Activated naive CD8-positive, alpha-beta T cell (primary cell): Measurements from ENCODE around the gene TNFSF12.

ENCODE experiments used
- H3K27ac Mint-ChIP-seq: one replicate; pipeline ENCODE4 v1.8.0; 2021; ENCODE audit warnings: mixed read lengths
- H3K27me3 Mint-ChIP-seq: one replicate; pipeline ENCODE4 v1.8.0; 2021; ENCODE audit warnings: mixed read lengths
- H3K36me3 Mint-ChIP-seq: one replicate; pipeline ENCODE4 v1.8.0; 2021; ENCODE audit warnings: mixed read lengths
- H3K4me1 Mint-ChIP-seq: one replicate; pipeline ENCODE4 v1.8.0; 2021; ENCODE audit warnings: low read depth, mixed read lengths
- H3K4me3 Mint-ChIP-seq: one replicate; pipeline ENCODE4 v1.8.0; 2021; ENCODE audit warnings: mild to moderate bottlenecking, mixed read lengths
- H3K9me3 Mint-ChIP-seq: one replicate; pipeline ENCODE4 v1.8.0; 2021; ENCODE audit warnings: low read depth, mixed read lengths

The TNFSF12 gene

GRCh38 chr17:7557147-7557764 is 8.4 kb downstream of the TNFSF12 start:
- H3K27ac Mint-ChIP-seq, result no peak overlapping the region
- H3K4me1 Mint-ChIP-seq, result peaks cover 62% of the 10 kb centered on the region
- no peaks in the 10 kb centered on the region for H3K9me3 Mint-ChIP-seq
- no peaks in the 10 kb centered on the region for H3K36me3 Mint-ChIP-seq
- no peak overlapping the region for H3K4me3 Mint-ChIP-seq
- H3K27me3 Mint-ChIP-seq, result no peaks in the 10 kb centered on the region

GRCh38 chr17:7557775-7558543 is 9.1 kb downstream of the TNFSF12 start:
- Mint-ChIP-seq H3K27me3 (no peaks in the 10 kb centered on the region), H3K4me1 (peaks cover 62% of the 10 kb centered on the region), H3K36me3 (peaks cover 5% of the 10 kb centered on the region), H3K4me3 (peak overlapping the region; percentile 96), H3K27ac (peak overlapping the region; percentile 85), H3K9me3 (no peaks in the 10 kb centered on the region)

GRCh38 chr17:7558544-7559319 is 9.9 kb downstream of the TNFSF12 start, which contains the start of gene TNFSF13:
TSS of gene TNFSF13 (plus strand) at chr17:7558750. CDS start at chr17:7559040, 290 bp downstream.
- no peaks in the 10 kb centered on the region for H3K9me3 Mint-ChIP-seq
- H3K27me3 Mint-ChIP-seq, result no peaks in the 10 kb centered on the region
- H3K4me1 Mint-ChIP-seq, result peaks cover 57% of the 10 kb centered on the region
- peaks cover 5% of the 10 kb centered on the region for H3K36me3 Mint-ChIP-seq
- peak within 1 kb of the TSS; percentile 96 for H3K4me3 Mint-ChIP-seq
- H3K27ac Mint-ChIP-seq, result peak within 1 kb of the TSS; percentile 85

- H3K4me3 Mint-ChIP-seq, result peak overlapping the region; percentile 96
- peaks cover 60% of the 10 kb centered on the region for H3K4me1 Mint-ChIP-seq
- H3K9me3 Mint-ChIP-seq, result no peaks in the 10 kb centered on the region
- H3K27me3 Mint-ChIP-seq, result no peaks in the 10 kb centered on the region
- H3K36me3 Mint-ChIP-seq, result peaks cover 5% of the 10 kb centered on the region
- peak overlapping the region; percentile 98 for H3K27ac Mint-ChIP-seq
Measured at GRCh38 chr17:7559320-7560171, 10.7 kb downstream of the TNFSF12 start.

- Mint-ChIP-seq H3K4me3 (peak overlapping the region; percentile 96), H3K27ac (peak overlapping the region; percentile 98), H3K36me3 (peaks cover 5% of the 10 kb centered on the region), H3K9me3 (no peaks in the 10 kb centered on the region), H3K4me1 (peaks cover 53% of the 10 kb centered on the region), H3K27me3 (no peaks in the 10 kb centered on the region)
Measured at GRCh38 chr17:7560172-7561027, 11.5 kb downstream of the TNFSF12 start.

- Mint-ChIP-seq H3K4me3 (peak overlapping the region; percentile 96), H3K27me3 (no peaks in the 10 kb centered on the region), H3K9me3 (no peaks in the 10 kb centered on the region), H3K27ac (peak overlapping the region; percentile 98), H3K36me3 (peaks cover 5% of the 10 kb centered on the region), H3K4me1 (peaks cover 50% of the 10 kb centered on the region)
Measured at GRCh38 chr17:7561028-7561575, 12.2 kb downstream of the TNFSF12 start.

GRCh38 chr17:7561589-7562207 is 12.8 kb downstream of the TNFSF12 start, which contains the start of gene SENP3:
TSS of gene SENP3 (plus strand) at chr17:7561919. CDS start at chr17:7563077, 1,158 bp downstream.
- Mint-ChIP-seq H3K4me3 (peak within 1 kb of the TSS; percentile 96), H3K9me3 (no peaks in the 10 kb centered on the region), H3K36me3 (peaks cover 5% of the 10 kb centered on the region), H3K27ac (peak within 1 kb of the TSS; percentile 98), H3K4me1 (peaks cover 46% of the 10 kb centered on the region), H3K27me3 (no peaks in the 10 kb centered on the region)

GRCh38 chr17:7562208-7562605 is 13.3 kb downstream of the TNFSF12 start:
- H3K36me3 Mint-ChIP-seq, result peaks cover 7% of the 10 kb centered on the region
- no peaks in the 10 kb centered on the region for H3K27me3 Mint-ChIP-seq
- peaks cover 45% of the 10 kb centered on the region for H3K4me1 Mint-ChIP-seq
- peak overlapping the region; percentile 94 for H3K27ac Mint-ChIP-seq
- peak overlapping the region; percentile 96 for H3K4me3 Mint-ChIP-seq
- H3K9me3 Mint-ChIP-seq, result no peaks in the 10 kb centered on the region

- Mint-ChIP-seq H3K27ac (no peak overlapping the region), H3K4me3 (peak overlapping the region; percentile 96), H3K36me3 (peaks cover 7% of the 10 kb centered on the region), H3K4me1 (peaks cover 41% of the 10 kb centered on the region), H3K27me3 (no peaks in the 10 kb centered on the region), H3K9me3 (no peaks in the 10 kb centered on the region)
Measured at GRCh38 chr17:7563115-7563869, 14.4 kb downstream of the TNFSF12 start.

GRCh38 chr17:7569571-7569970 is 20.7 kb downstream of the TNFSF12 start:
- peaks cover 15% of the 10 kb centered on the region for H3K4me1 Mint-ChIP-seq
- no peaks in the 10 kb centered on the region for H3K9me3 Mint-ChIP-seq
- H3K4me3 Mint-ChIP-seq, result no peak overlapping the region
- no peak overlapping the region for H3K27ac Mint-ChIP-seq
- no peaks in the 10 kb centered on the region for H3K27me3 Mint-ChIP-seq
- peaks cover 14% of the 10 kb centered on the region for H3K36me3 Mint-ChIP-seq

GRCh38 chr17:7570351-7570750 is 21.5 kb downstream of the TNFSF12 start:
- H3K4me3 Mint-ChIP-seq, result peak overlapping the region; percentile 69

GRCh38 chr17:7572338-7572587 is 23.4 kb downstream of the TNFSF12 start:
- no peaks in the 10 kb centered on the region for H3K27me3 Mint-ChIP-seq
- peak overlapping the region; percentile 99 for H3K27ac Mint-ChIP-seq
- H3K9me3 Mint-ChIP-seq, result no peaks in the 10 kb centered on the region
- peaks cover 41% of the 10 kb centered on the region for H3K4me1 Mint-ChIP-seq
- H3K4me3 Mint-ChIP-seq, result peak overlapping the region; percentile 98
- H3K36me3 Mint-ChIP-seq, result peaks cover 27% of the 10 kb centered on the region

More at GRCh38 chr17:7570351-7570750, 21.5 kb downstream of the TNFSF12 start:
- H3K9me3 Mint-ChIP-seq, result no peaks in the 10 kb centered on the region
- H3K27me3 Mint-ChIP-seq, result no peaks in the 10 kb centered on the region
- H3K4me1 Mint-ChIP-seq, result peaks cover 23% of the 10 kb centered on the region
- peak overlapping the region; percentile 22 for H3K27ac Mint-ChIP-seq
- peaks cover 19% of the 10 kb centered on the region for H3K36me3 Mint-ChIP-seq
